LHCN-M2 (cell line): ENCODE results near the gene OTOR. TPM values are rescaled to one million over a fixed set of nuclear protein-coding genes. Genes with fewer than 3 reads are reported as not detected.

Source experiments
- DNase-seq: peaks from one replicate; pipeline ENCODE4 v3.0.0-alpha.2; 2012; ENCODE audit warnings: low read depth
- total RNA-seq: library from RNA; depleted of rRNA; stranded (reverse); fragments of >200 nt; gene quantifications from 2 replicates; pipeline ENCODE4 v1.2.3, GENCODE V29; 2014; rRNA removed

Gene OTOR
- total RNA-seq, 1 experiment from 2014 or later = not detected

GRCh38 chr20:16747291-16747811 is 807 bp upstream of the OTOR start:
- no peak for DNase-seq

DNA sequence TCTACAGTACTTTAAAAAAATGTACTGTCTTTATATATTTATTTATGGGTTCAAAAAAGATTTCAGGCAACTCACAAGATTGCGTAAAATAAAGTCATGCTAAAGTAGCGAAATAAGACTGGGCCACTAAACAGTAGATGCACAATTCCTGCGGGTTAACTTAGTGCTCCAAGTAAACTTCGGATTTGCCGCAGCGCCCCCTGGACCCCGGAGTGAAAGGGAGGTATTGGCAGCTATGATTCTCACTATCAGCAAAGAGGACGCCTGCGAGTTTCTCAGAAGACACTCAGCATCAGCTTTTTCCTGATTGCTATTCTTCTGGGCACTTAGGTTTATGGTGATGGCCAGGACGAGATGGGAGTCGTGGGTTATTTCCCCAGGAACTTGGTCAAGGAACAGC is 1.4 kb downstream of the OTOR start:
- no peak for DNase-seq

- no peak for DNase-seq
These were observed 3.9 kb downstream of the OTOR start for GRCh38 chr20:16752082-16752481.

DNA sequence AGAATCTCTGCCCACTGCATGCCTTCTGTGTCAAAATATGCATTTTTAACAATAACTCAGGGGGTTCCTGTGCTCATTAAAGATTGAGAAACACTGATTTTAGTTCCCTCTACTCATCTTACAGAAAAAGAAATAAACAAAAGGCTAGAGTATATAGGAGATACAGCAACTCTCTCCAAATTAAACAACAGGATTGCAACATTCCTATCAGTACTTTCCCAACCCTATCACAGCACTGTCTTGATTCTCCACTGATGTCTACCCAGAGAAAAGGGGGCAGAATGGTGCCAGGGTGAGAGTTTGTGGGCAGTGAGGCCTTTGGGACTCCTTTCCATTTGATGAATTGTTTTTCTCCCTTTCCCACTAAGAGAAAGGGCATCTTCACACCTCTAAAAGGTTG is 4.7 kb downstream of the OTOR start:
- no peak for DNase-seq

DNA sequence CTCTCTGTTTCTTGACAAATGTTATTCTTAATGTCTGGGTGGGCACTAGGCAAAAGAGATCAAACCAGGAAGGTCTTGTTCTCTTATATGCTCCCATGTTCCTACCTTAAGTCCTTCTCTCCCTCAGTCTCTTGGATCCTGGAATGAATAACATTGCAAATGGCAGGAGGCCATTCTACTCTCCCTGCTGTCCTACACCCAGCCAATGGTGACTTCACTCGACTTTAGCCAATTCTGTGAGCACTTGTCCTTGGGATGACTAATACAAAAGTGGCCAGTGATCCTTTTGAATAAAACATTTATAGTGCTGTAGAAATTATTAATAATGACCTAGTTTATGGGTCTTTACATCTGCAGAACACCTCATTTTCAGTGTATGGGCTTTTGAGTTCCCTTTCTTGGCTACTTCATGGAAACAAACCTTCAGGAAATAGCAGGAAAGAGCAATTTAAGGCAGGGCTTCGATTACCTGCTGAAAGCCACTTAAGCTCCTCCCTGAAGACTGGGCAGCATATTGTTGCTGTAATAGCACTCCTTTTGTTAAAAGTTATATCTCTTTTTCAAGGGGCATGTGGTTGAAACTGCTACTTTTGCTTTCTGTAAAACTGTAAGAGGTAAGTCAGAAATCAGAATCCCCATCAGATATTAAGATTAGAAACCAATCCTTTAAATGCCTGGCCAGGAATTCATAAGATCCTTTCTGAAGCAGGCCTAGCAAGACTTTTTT is 10.5 kb downstream of the OTOR start:
- no peak for DNase-seq

DNA sequence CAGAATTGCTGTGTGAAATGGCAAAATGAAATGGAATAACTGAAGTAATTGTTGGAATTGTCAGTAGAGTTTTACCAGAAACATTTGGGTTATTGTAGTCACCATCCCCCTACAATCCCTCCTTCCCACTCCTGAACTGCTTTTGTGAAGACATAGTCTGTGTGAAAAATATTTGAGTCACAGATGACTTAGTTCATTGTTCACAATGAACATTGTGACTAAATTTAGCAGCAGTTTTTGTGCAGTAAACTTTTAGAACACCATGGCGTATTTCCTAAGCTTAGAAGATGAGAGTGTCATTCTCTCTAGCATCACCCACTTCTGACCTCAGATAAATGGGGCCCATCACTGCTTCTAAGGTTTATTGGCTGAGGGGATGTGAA is 11.0 kb downstream of the OTOR start:
- peak; percentile 1 for DNase-seq

GRCh38 chr20:16760431-16761304 is 12.5 kb downstream of the OTOR start:
- DNase-seq = no peak

- peak; percentile 59 for DNase-seq
These were observed 13.2 kb downstream of the OTOR start for GRCh38 chr20:16761305-16761829.

GRCh38 chr20:16764560-16764959 is 16.4 kb downstream of the OTOR start:
- DNase-seq = no peak

GRCh38 chr20:16771213-16771612 is 23.1 kb downstream of the OTOR start:
- DNase-seq = no peak

DNA sequence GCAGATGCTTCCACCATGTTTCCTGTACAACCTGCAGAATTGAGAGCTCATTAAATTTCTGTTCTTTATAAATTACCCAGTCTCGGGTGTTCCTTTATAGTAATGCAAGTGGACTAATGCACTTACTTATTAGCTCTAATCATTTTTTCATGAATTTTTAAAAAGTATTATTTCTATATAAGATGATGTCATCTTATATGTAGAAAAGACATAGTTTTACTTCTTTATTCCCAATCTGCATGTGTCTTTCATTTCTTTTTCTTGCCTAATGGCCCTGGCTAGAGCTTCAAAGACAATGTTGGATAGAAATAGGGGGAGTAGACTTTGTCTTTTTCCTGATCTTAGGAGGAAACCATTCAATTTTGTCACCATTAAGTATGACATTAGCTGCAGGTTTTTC is 27.8 kb downstream of the OTOR start:
- DNase-seq = no peak

GRCh38 chr20:16777126-16777525 is 29.0 kb downstream of the OTOR start:
- DNase-seq = no peak

DNA sequence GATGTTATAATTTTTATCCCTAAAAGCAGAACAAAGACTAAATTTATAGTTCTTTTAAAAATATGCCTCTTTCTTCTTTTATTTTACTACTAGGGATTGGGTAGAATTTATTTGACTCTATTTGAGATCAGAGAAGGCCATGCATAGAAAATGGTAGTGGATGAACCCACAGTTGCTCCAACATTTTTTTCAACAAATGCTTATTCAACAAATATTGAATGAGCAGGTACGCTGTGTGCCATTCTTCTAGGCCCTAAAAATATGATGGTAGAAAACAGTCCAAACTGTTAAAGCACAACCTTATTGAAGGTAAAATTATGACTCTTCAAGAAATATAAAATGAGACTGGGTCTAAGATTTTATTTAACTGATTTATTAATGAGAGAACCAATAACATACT is 30.0 kb downstream of the OTOR start:
- no peak for DNase-seq

DNA sequence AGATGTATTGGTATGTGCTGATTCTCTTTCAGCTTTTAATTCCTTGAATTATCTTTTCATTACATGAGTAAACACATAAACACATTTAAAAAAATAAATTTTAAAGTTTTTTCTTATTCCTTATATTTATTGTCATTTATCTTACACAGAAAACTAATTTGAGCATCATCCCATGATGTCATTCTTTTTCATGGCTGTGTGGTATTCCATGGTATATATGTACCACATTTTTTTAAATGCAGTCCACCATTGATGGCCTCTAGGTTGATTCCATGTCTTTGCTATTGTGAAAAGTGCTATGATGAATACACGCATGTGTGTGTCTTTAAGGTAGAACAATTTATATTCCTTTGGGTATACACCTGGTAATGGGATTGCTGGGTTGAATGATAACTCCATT is 33.3 kb downstream of the OTOR start:
- DNase-seq = no peak

- peak; percentile 8 for DNase-seq
These were observed 37.1 kb downstream of the OTOR start for GRCh38 chr20:16785226-16785625.

Other genes starting within 250 kb of the OTOR start
- 7.3 and 8.6 TPM in 2 replicates for gene KIF16B, start 174.9 kb upstream of the OTOR start, total RNA-seq
- gene SNRPB2, start 18.3 kb upstream of the OTOR start, total RNA-seq = 48.5 and 59.8 TPM in 2 replicates